Epithelial cell of esophagus (primary cell): ENCODE data around the gene FAXDC2.
A peak's percentile ranks its signal among the peaks of the same experiment; 100 is the strongest.

Experiments used
- DNase-seq: peaks from one replicate; pipeline ENCODE4 v3.0.0; 2010; ENCODE audit warnings: low read depth
- H3K4me3 ChIP-seq: 2 replicates; pipeline ENCODE4 v1.5.1; 2011; ENCODE audit warnings: mild to moderate bottlenecking, low read length, control low read depth
- CTCF ChIP-seq: IDR thresholded peaks from 2 replicates; pipeline ENCODE4 v1.5.1; 2011; ENCODE audit warnings: low read depth, mild to moderate bottlenecking, low read length, control low read depth, inconsistent platforms; ENCODE audit not compliant: insufficient read depth; ENCODE audit errors: missing control alignments

The FAXDC2 gene

GRCh38 chr5:154850255-154851062 is at the start of gene FAXDC2:
Gene FAXDC2, minus strand, starts transcription at chr5:154850603. Its CDS starts 12,425 bp downstream, at chr5:154838178.
- peak within 1 kb of the TSS; percentile 36 for H3K4me3 ChIP-seq

GRCh38 chr5:154900066-154900465 is 49.7 kb upstream of the FAXDC2 start:
- TF ChIP-seq CTCF, result no peak
- H3K4me3 ChIP-seq, result no peak overlapping the region
- no peak for DNase-seq

More at GRCh38 chr5:154850255-154851062, at the start of gene FAXDC2:
- no peak for TF ChIP-seq CTCF
- peak; percentile 44 for DNase-seq

- DNase-seq, result no peak
- no peak overlapping the region for H3K4me3 ChIP-seq
- no peak for TF ChIP-seq CTCF
Observed at GRCh38 chr5:154899151-154899816, 48.9 kb upstream of the FAXDC2 start.

GRCh38 chr5:154898210-154898609 is 47.8 kb upstream of the FAXDC2 start:
- H3K4me3 ChIP-seq, result no peak overlapping the region
- no peak for DNase-seq
- TF ChIP-seq CTCF, result no peak

GRCh38 chr5:154896562-154897165 is 46.3 kb upstream of the FAXDC2 start:
- H3K4me3 ChIP-seq, result no peak overlapping the region
- no peak for TF ChIP-seq CTCF
- no peak for DNase-seq

GRCh38 chr5:154895606-154896561 is 45.5 kb upstream of the FAXDC2 start:
- no peak for DNase-seq
- TF ChIP-seq CTCF, result no peak
- H3K4me3 ChIP-seq, result no peak overlapping the region
